Kidney (tissue), 14 donors: ENCODE data around the gene IGFBP5. TPM values are rescaled to one million over a fixed set of nuclear protein-coding genes. Genes with fewer than 3 reads are reported as not detected.

ENCODE experiments used
- DNase-seq, 5 donors: peaks; one replicate each; pipeline ENCODE4 v3.0.0-alpha.2; 2013 to 2020
- FAIRE-seq: peaks from 2 replicates; lab custom pipeline; 2012; peaks lifted over from hg19 to GRCh38; lab: Jason Lieb, UNC
- H3K27ac ChIP-seq, 2 donors: one replicate each; pipeline ENCODE4 v1.7.0; 2013; ENCODE audit warnings: low read depth in 2 of 2, low read length in 2 of 2, inconsistent platforms in 1 of 2
- H3K27me3 ChIP-seq: one replicate; pipeline ENCODE4 v1.7.1; 2013; ENCODE audit warnings: low read length, inconsistent platforms; ENCODE audit not compliant: control insufficient read depth, insufficient read depth
- H3K36me3 ChIP-seq, 3 donors: one replicate each; pipeline versions ENCODE4 v1.7.0 to v1.7.1; 2013; ENCODE audit warnings: low read length in 3 of 3, control low read depth in 1 of 3, inconsistent platforms in 1 of 3; ENCODE audit not compliant: insufficient read depth in 3 of 3, control insufficient read depth in 2 of 3
- H3K4me1 ChIP-seq, 3 donors: one replicate each; pipeline versions ENCODE4 v1.7.0 to v1.7.1; 2013; ENCODE audit warnings: low read length in 3 of 3, inconsistent platforms in 1 of 3, low read depth in 1 of 3; ENCODE audit not compliant: control insufficient read depth in 2 of 3, insufficient read depth in 2 of 3
- H3K4me3 ChIP-seq, 3 donors: one replicate each; pipeline versions ENCODE4 v1.7.0 to v1.8.1; 2013; ENCODE audit warnings: low read length in 3 of 3, control low read depth in 1 of 3, inconsistent platforms in 1 of 3
- H3K9ac ChIP-seq, 3 donors: one replicate each; pipeline versions ENCODE4 v1.7.0 to v1.7.1; 2013; ENCODE audit warnings: low read length in 3 of 3, control low read depth in 1 of 3, inconsistent platforms in 1 of 3
- H3K9me3 ChIP-seq, 3 donors: one replicate each; pipeline versions ENCODE4 v1.7.0 to v1.7.1; 2013; ENCODE audit warnings: low read length in 3 of 3, control low read depth in 1 of 3, inconsistent platforms in 1 of 3; ENCODE audit not compliant: control insufficient read depth in 2 of 3, insufficient read depth in 1 of 3
- CTCF ChIP-seq: IDR thresholded peaks from 3 replicates; pipeline ENCODE4 v1.5.1; 2012; ENCODE audit warnings: mild to moderate bottlenecking, moderate library complexity, borderline replicate concordance; ENCODE audit not compliant: insufficient read depth; ENCODE audit errors: extremely low read depth
- intact Hi-C: fragments of 100-400 bp; cut with DNase I; formaldehyde crosslinking; loops from one replicate; pipeline ENCODE4 v1.11.1; 2022
- polyA plus RNA-seq: library from polyadenylated mRNA; stranded (reverse); fragments of 350-450 nt; fragmentation: Illumina TruSeq; extraction: RNeasy Lipid Tissue Mini Kit (QIAGEN cat#74804); gene quantifications from one replicate; pipeline ENCODE4 v1.2.3, GENCODE V29; 2014; ENCODE audit warnings: low read depth, low replicate concordance; ENCODE audit not compliant: insufficient read depth
- total RNA-seq: library from RNA; stranded (reverse); fragmentation: NEBNext Ultra II Directional; extraction: Animal tissue kit (Norgen Biotek cat#: 25700); gene quantifications from one replicate; pipeline ENCODE4 v1.2.1, GENCODE V29; 2021
- donor health status: control.
- donor health status: control.
- donor health status: control.
- donor health status: control.
- donor health status: control.
- donor health status: DM: yes; HTN: yes; CAD: no.
- donor health status: Normal renal cell carcinoma (clear cell type).

The IGFBP5 gene
- total and polyA plus RNA-seq, 2 donors from 2014 or later, result 362 to 572 TPM

- H3K27me3 ChIP-seq, result no peaks in the 10 kb centered on the region
- no peaks in the 10 kb centered on the region for H3K36me3 ChIP-seq
- peak; percentile 74 for TF ChIP-seq CTCF
- no peak overlapping the region for H3K27ac ChIP-seq
- FAIRE-seq, result peak; percentile 55
- peak in 3 of 5 donors; percentile 44 to 84 (median 80) for DNase-seq
- H3K4me3 ChIP-seq, result no peak overlapping the region
- H3K9me3 ChIP-seq, result no peaks in the 10 kb centered on the region
- H3K4me1 ChIP-seq, result peaks cover 12 to 25% (median 19%) of the 10 kb centered on the region in 3 donors
- intact Hi-C loops, result loop anchor here (5.0 to 10.0 kb wide), 2 partner anchors 486 to 813 kb away; no protein-coding TSS in a partner anchor
- no peak overlapping the region for H3K9ac ChIP-seq
Observed at GRCh38 chr2:216698895-216699294, 3.5 kb upstream of the IGFBP5 start.

GRCh38 chr2:216698293-216698692, 2.9 kb upstream of the IGFBP5 start:
- DNase-seq (no peak), FAIRE-seq (no peak)
- Histone ChIP-seq H3K36me3 (no peaks in the 10 kb centered on the region), H3K9me3 (no peaks in the 10 kb centered on the region), H3K27me3 (no peaks in the 10 kb centered on the region), H3K27ac (no peak overlapping the region), H3K4me3 (no peak overlapping the region), H3K9ac (no peak overlapping the region), H3K4me1 (peaks cover 12 to 25% (median 19%) of the 10 kb centered on the region in 3 donors)
- intact Hi-C loops, result loop anchor here (5.0 to 10.0 kb wide), 2 partner anchors 487 to 814 kb away; no protein-coding TSS in a partner anchor
- TF ChIP-seq CTCF, result no peak

- no peaks in the 10 kb centered on the region for H3K36me3 ChIP-seq
- peak in 2 of 5 donors; percentile 77 to 78 for DNase-seq
- H3K27ac ChIP-seq, result peak overlapping the region; percentile 16 to 44
- FAIRE-seq, result no peak
- peak; percentile 42 for TF ChIP-seq CTCF
- no peaks in the 10 kb centered on the region for H3K27me3 ChIP-seq
- H3K4me1 ChIP-seq, result peaks cover 12 to 26% (median 19%) of the 10 kb centered on the region in 3 donors
- H3K4me3 ChIP-seq, result no peak overlapping the region
- no peaks in the 10 kb centered on the region for H3K9me3 ChIP-seq
- peak overlapping the region in 1 of 3 donors; percentile 20 for H3K9ac ChIP-seq
- intact Hi-C loops, result loop anchor here (5.0 to 10.0 kb wide), 2 partner anchors 488 to 815 kb away; no protein-coding TSS in a partner anchor
Observed at GRCh38 chr2:216696751-216697560, 1.6 kb upstream of the IGFBP5 start.
